Activated CD4-positive, CD25-positive, alpha-beta regulatory T cell treated with anti-CD3 and anti-CD28 coated beads, Interleukin-2, amount 50 U/mL, for 16 hours (primary cell): ENCODE results near the gene TET1.
"Not testable (repeated sequence)": the region's sequence is repeated elsewhere in the genome, so short reads cannot be mapped to it uniquely, and the experiment has no call there.

ENCODE experiments used
- DNase-seq: peaks from one replicate; pipeline ENCODE4 v3.0.0-alpha.2; 2020; ENCODE audit warnings: low read depth, low spot score

TET1 gene

DNA sequence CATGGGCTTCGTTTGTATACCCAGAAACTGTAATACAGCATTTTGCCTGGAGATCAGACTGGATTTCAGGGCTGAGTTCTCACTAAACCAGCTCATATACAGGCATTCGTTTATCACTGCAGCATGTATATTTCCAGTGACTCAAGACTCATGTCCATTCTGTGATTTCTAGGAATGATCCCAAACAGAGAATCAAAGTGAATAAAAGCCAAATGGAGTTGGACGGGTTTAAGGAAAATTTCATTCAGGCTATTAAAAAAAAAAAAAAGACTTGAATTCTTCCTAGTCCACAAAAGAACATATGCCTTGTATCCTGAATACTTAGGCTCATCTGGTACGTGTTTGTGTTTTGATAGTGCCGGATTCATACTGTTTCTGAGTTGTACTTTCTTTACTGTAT is 46.8 kb downstream of the TET1 start:
- DNase-seq = no peak

DNA sequence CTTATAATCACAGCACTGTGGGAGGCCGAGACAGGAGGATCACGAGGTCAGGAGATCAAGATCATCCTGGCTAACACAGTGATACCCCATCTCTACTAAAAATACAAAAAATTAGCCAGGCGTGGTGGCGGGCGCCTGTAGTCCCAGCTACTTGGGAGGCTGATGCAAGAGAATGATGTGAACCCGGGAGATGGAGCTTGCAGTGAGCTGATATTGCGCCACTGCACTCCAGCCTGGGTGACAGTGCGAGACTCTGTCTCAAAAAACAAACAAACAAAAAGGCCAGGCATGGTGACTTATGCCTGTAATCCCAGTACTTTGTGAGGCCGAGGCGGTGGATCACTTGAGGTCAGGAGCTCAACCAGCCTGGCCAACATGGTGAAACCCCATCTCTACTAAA is 49.9 kb downstream of the TET1 start:
- DNase-seq = not testable (repeated sequence)

DNA sequence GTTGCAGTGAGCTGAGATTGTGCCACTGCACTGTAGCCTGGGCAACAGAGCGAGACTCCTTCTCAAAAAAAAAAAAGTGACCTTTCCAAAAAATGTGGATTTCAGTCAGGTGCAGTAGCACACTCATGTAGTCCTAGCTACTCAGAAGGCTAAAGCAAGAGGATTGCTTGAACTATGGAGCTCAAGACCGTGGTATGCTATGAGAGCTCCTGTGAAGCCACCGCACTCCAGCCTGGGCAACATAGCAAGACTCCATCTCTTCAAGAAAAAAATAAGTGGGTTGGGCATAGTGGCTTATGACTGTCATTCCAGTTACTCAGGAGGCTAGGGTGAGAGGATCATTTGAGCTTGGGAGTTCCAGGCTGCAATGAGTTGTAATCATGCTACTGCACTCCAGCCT is 51.1 kb downstream of the TET1 start:
- DNase-seq = no peak

DNA sequence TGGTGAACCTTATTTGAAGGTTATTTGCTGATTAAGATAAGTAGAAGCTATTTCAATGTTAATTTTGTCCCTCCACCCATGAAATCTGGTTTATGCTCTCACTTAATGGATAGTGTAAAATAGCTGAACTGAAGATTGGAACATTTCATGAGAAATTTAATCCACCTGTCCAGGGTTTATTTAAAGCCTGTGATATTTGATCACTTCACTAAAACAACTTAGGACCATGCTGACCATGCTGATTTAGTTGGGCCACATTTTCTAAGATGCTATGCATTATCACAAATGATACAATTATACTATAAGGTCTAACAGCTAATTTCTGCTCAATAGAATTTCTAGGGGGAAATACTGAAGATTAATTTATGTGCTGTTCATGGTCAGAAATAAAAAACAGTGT is 53.8 kb downstream of the TET1 start:
- not testable (repeated sequence) for DNase-seq

DNA sequence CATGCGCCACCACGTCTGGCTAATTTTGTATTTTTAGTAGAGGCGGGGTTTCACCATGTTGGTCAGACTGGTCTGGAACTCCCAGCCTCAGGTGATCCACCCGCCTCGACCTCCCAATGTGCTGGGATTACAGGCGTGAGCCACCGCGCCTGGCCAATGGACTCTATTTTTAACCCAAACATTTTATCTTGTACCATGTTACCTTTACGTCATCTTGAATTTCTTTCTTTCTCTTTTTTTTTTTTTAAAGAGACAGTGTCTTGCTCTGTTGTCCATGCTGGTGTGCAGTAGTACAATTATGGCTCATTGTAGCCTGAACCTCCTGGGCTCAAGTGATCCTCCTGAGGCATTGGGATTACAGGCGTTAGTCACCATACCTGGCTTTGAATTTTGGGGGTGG is 57.6 kb downstream of the TET1 start:
- DNase-seq = not testable (repeated sequence)

DNA sequence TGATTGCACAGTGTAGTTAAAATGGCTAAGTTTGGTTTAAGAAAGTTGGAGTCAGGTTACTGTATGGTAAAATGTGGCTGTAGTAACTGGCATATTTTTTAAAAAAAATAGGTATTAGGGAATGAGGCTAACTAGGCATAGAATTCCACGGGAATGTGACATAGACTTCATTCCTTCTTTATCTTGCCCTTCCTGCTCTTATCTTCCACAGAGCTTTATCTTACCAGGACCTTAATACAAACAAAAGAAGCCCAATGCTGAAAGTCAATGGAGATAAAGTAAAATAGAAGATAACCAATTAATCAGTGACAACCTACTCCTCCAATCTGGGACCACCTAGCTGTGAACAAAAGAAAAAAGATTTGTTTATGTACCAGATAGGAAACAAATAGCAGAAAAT is 58.1 kb downstream of the TET1 start:
- no peak for DNase-seq

DNA sequence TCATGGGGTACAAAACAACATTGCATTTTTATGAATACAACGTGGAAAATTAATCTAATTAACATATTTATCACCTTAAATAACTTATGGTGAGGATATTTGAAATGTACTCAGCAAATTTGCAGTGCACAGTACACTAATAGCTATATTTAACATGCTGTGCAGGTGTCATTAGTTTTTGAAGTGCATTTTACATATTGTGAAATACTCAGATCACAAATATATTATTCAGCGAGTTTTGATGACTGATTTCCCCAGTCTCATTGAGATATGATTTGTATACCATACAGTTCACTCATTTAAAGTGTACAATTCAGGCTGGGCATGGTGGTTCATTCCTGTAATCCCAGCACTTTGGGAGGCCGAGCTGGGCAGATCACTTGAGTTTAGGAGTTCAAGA is 59.5 kb downstream of the TET1 start:
- DNase-seq = no peak

DNA sequence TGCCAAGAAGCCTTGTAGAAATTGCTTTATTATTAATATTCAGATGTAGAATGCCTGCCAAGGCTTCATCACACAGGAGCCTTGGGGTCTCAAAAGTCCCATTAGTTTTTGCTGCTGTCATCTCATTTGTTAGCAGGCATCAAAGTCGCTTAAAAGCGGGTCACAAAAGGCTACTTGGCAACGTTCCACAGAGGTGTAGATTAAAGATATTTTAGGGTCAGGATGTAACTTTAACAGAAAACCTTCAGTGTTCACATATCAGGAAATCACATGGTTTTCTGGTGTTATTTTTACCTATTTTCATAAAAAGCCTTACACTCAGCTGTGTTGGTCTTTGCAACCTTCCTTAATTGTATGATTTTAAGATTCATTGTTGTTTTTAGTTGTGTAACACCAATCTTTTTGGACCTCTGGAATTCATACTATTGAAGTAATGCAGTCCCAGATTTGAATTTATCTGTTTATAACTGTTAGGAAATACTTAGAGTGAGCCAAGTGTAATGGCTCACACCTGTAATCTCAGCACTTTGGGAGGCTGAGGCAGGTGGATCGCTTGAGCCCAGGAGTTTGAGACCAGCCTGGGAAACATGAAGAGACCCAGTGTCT is 65.3 kb downstream of the TET1 start:
- DNase-seq = no peak

DNA sequence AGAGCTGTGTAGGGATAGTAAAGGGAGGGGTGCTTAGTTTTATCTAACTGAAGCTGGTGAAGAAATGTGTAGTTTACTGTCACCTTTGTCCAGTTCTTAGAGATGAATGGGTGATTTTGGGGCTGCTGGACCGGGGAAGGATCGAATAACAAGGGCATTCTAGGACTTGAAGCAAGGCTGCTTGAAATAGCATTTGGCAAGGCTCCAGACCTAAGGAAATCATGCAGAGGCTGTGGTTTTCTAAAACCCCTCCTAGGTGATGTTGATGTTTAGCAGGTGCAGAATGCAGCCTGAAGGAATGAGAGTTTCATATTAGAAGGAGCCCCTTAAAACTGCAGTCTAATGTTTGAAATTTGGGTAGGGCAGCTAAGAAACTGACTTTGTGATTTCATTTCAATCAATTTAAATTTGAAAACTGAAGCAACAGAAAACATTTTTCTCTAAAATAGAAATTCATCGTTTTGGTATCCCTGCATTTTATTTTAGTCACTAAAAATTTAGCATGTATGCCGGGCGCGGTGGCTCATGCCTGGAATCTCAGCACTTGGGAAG is 68.5 kb downstream of the TET1 start:
- DNase-seq = no peak

DNA sequence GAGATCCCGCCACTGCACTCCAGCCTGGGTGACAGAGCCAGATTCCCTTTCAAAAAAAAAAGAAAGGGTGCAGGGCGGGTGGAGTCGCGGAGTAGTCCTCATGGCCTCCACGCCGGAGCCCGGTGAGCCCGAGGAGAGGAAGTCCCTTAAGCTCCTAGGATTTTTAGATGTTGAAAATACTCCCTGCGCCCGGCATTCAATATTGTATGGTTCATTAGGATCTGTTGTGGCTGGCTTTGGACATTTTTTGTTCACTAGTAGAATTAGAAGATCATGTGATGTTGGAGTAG is 72.1 kb downstream of the TET1 start:
- not testable (repeated sequence) for DNase-seq

DNA sequence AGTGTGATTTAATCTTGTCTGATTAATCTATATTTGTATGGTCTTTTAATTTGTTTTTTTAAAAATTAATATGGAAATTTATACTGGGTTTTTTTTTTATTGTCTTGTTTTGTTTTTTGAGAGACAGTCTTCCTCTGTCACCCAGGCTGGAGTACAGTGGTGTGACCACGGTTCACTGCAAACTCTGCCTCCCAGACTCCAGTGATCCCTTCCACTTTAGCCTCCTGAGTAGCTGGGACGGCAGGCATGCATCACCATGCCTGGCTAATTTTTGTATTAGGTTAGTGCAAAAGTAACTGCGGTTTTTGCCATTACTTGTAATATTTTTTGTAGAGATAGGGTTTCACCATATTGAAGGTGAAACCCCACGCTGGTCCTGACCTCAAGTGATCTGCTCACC is 73.1 kb downstream of the TET1 start:
- no peak for DNase-seq

DNA sequence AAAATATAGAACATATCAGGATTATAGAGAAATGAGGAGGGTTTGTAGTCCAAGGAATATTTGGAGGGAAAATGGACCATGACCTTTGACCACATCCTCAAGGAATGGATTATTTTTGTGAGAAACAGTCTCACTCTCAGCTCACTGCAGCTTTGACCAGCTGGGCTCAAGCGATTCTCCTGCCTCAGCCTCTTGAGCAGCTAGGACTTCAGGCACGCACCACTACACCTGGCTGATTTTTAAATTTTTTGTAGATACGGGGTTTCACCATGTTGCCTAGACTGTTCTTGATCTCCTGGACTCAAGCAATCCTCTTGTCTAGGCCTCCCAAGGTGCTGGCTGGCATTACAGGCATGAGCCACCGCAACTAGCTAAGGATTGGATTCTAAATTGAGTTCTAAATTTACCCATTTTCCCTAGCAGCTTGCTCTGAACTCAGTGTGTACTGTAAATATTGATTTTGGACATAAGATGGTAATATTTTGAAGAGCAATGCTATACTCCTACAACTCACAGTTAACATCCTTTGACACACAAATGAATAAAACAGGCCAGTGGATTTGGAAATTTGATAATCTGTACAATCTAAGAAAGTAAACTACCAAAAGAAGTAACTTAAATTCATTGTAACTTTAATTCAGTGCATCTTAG is 73.8 kb downstream of the TET1 start:
- DNase-seq = no peak

DNA sequence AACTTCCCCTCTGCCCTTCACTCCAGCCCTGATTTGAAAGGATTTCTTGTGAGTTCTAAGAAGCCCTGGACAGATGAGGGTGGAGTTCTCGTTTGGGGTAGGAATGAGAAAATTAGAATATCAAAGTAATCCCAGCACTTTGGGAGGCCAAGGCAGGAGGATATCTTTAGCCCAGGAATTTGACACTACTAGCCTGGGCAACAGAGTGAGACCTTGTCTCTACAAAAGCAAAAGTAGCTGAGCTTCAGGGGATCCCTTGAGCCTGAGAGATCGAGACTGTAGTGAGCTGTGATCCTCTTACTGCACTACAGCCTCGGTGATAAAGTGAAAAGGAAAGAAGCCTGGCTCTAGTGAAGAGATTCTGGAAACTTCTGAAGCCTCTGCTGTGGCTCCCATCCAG is 76.2 kb downstream of the TET1 start:
- DNase-seq = no peak

DNA sequence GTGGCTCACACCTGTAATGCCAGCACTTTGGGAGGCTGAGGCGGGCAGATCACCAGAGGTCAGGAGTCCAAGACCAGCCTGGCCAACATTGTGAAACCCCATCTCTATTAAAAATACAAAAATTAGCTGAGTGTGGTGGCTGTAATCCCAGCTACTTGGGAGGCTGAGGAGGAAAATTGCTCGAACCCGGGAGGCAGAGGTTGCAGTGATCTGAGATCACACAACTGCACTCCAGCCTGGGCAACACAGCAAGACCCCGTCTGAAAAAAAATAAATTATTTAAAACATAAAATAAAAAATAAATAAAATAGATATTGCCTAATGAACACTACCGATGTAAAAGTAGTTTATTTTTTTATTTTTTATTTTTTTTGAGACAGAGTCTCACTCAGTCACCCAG is 83.4 kb downstream of the TET1 start:
- DNase-seq = not testable (repeated sequence)

DNA sequence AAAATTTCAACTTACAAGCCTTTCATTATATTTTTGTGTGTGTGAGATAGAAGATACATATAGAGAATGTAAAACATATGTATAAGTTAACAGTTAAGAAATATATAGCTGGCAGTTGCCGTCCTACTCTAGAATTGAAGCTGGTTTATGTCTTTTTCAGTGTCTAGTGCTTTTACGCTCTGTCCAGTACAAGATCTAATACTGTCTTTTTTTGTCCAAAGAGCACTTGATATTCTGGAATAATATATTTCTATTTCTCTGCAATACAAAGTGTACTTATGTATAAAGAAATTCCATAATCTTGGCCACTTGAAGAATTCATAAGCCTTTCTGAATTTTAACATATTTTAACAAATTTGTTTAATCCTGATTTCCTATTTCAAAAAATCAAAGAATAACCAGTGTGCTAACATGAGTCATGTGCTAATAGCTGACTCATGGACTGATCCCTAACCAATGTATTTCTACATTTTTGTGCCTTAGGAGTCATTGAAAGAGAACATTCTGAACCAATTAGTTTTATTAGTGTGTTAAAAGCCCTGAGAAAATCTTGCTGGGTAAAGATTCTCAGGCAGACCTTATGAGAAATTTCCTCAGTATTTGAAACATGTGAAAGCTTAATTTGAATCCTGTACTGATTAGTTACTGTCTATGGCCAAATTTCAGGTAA is 87.7 kb downstream of the TET1 start:
- no peak for DNase-seq

DNA sequence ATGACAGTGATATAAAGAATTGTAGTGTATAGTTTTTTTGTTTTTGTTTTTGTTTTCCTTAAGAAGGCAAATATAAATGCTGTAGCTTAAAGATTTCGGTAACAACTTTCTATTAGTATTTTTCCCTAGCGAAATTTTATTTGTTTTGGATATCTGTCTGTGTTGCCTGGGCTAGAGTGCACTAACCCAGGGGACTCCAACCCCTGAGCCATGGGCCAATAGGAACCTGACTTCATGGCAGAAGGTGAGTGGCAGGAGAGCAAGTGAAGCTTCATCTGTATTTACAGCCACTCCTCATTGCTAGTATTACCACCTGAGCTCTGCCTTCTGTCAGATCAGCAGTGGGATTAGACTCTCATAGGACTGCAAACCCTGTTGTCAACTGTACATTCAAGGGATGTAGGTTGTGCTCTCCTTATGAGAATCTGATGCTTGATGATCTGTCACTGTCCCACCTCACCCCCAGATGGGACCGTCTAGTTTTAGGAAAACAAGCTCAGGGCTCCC is 95.5 kb downstream of the TET1 start:
- no peak for DNase-seq

DNA sequence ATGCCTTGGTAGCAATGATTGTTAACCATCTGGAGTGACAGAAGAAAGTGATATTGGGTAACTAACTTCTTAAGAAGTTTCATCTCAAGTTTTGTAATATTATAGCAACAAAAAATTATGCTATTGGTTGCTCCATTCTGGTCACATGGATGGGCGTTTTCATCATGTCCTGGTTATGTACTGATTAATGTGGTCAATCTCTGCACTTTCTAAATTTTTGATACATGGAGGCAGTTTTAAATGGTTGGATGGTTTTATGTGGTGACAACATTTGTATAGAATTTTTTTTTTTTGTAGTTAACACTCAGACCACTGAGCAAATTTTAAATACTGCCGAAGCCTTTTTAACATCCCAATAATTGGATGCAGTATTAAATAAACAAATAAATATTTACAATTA is 105.7 kb downstream of the TET1 start:
- DNase-seq = no peak

DNA sequence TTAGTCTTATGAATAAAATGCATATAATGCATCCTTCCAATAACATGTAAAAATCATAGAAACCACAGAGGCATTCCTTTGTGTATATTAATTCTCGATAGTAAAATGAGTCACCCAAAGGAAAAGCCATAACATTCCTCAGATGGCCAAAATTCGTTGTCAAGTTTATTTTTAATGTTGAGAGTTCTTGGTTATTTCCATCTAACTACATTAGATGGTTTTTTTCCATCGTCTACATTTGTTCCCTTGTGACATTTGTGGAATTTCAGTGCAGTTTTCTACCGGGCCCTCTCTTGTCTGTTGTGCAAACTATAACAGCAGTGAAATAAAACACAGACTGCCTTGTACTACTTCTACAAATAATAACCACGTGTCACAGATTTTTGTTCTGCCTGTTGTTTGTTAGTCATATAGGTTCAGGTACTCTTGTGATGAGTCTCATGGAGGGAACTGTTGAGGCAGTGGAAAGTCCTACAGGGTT is 106.2 kb downstream of the TET1 start:
- no peak for DNase-seq

DNA sequence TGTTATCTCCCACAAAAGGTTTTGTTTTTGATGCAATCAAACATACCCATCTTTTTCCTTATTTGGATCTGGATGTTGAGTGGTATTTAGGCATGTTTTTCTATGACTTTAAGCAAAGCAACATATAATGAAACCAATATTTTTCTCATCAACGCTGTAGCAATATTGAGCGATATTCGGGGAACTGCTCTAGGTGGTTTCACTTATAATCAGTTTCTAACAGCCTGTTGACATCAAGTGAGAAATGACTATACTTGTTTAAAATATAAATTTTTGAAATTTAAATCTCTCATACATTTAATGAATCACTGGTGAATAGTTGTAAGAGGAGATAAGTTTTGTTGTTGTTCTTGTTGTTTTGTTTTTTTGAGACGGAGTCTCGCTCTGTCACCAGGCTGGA is 108.1 kb downstream of the TET1 start:
- DNase-seq = no peak

DNA sequence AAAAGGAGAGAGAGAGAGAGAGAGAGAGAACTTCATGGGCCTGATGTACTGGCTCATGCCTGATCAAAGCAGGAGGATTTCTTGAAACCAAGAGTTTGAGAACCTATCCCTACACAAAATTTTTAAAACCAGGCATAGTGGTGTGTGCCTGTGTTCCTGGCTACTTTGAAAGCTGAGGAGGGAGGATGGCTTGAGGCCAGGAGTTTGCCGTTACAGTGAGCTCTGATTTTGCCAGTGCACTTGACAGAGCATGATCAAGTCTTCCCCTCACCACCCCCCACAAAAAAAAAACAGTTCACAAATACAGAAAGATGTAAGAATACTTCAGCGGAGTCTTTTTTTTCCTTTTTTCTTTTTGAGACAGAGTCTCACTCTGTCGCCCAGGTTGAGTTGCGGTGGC is 108.8 kb downstream of the TET1 start:
- DNase-seq = no peak

DNA sequence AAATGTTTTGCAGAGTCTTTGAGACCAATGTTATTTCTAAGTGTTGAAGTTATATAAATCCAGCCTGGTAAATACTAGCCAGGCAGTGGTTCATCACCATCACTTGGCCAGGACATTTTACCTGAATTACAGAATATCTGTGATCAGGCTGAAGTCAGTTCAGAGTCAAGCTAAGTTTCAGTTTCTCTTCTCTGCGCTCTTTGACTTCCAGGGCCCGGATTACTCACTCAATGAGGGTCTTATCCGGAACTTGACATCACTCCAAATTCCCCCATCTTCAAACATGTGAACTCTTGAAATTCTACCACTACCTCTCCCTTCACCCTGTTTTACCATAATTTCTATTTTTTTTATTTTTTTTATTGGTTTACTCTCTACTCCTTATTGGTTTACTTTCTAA is 124.3 kb downstream of the TET1 start:
- no peak for DNase-seq

DNA sequence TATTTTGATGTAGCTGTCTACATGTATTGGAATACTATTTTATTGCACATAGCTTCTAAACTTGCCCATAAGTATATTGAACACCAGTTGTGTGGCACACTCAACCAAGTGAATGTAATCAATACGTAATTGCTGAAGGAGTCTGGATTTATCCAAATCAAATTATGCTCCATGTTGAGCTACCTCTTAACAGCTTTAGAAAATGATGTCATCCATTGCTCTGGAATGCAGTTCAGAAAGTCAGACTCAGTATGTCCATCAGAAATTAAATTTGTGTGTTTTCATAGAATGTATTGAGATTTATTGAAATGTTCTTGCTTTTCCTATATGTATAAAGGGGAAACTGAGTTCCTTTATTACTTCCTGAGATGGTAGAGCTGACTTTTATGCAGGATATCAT is 135.9 kb downstream of the TET1 start:
- DNase-seq = no peak

DNA sequence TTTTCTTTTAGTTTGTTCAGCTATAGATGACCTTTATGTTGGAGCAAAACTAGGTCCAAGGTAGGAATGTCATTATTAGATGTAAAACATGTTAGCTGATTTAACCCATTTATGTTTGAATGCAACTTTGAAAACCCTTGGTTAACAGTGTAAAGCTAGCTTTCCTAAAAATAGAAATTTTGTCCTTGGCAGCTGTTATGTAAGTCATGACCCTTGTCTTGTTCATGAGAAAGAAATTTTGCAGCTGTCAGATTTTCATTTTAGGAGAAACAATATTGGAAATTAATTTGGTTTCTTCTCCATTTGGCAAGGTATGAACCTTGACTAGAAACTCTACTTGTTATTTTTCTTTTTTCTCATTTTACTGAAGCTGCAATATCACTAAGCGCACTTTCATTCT is 137.0 kb downstream of the TET1 start:
- DNase-seq = no peak
